ENCODE measurements around the gene TEF. TPM values are rescaled to one million over a fixed set of nuclear protein-coding genes. Genes with fewer than 3 reads are reported as not detected.

The TEF gene

DNA sequence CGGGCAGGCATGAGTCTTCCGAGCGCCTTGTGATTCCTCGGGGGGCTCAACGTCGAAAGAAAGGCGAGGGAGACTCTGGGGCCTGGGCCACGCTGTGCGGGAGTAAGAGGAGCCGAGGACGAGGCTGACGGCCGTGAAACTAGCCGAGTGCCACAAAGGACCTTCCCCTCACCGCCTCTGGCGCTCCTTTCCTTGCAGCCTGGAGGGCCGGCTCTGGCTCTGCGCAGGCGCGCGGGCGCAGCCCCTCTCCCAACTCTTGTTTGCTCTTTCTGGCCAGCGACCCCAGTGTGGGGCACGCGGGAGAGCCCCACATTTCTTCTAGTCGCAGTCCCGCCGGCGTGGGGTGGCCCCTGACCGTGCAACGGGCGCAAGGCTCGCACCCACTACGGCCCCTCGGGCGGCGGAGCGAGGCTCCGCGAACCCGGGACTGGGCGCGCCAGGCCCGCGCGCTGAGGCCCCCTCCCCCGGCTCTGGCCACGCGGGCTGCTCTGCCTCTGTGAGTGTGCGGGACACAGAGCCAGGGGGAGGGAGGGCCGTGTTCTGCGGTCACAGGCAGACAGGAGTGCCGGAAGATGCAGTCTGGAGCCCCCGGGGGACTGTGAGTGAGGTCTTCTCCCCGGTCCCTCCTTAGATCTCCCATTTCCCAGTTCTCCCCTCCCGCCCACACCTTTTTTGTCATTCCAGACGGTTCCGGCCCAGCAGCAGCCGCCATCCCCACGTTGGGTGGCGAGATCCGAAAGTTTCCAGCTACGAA, 65.9 kb downstream of the TEF start:
- peak overlapping the region; percentile 94 for H3K4me3 ChIP-seq (ENCODE audit: low read length)

DNA sequence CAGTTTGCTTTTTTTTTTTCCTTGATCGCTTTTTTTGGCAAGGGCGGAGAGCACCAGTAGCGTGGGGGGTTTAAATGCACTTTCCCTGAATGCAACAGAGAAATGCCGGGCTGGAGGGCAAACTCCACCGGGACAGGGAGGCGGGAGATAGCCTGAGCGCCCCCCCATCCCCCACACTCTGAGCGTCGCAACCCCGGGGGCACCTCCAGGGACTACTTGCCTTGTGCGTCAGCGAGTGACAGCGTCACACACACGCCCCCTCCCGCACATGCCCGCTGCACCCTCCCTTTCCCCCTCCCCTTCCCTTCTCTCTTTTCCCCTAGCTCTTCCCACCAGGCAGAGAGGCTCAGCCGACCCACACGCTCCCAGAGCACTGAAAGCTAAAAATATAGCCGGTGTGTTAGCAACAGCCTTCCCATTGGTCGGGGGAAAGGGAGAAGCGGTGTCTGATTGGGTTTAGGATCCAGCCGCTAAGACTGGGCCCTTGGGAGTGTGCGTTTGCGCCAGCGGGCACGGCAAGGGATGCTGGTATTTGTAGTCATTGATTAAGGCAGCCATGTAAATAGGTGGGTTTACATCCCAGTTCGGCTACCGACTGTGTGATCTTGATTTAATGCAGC, 66.6 kb downstream of the TEF start:
- H3K9ac ChIP-seq (ENCODE audit: low read depth, low read length), result peak overlapping the region; percentile 91
- H3K4me2 ChIP-seq (ENCODE audit: low read length), result peak overlapping the region; percentile 99
- H3K4me3 ChIP-seq (ENCODE audit: low read length), result peak overlapping the region; percentile 94

More for the DNA sequence above, 65.9 kb downstream of the TEF start:
- Histone ChIP-seq H3K4me1 (ENCODE audit: control insufficient read depth, insufficient read depth, low read length) (peaks cover 11% of the 10 kb centered on the region), H3K36me3 (ENCODE audit: insufficient read depth, low read length) (peaks cover 12% of the 10 kb centered on the region), H3K4me2 (ENCODE audit: low read length) (peak overlapping the region; percentile 99), H3K27me3 (ENCODE audit: control insufficient read depth, insufficient read depth, low read length) (no peaks in the 10 kb centered on the region), H3K9me3 (replicated peaks; ENCODE audit: low read length) (no peaks in the 10 kb centered on the region), H3K9ac (ENCODE audit: low read depth, low read length) (peak overlapping the region; percentile 91)

More for the DNA sequence above, 66.6 kb downstream of the TEF start:
- H3K27me3 ChIP-seq (ENCODE audit: control insufficient read depth, insufficient read depth, low read length), result no peaks in the 10 kb centered on the region
- H3K36me3 ChIP-seq (ENCODE audit: insufficient read depth, low read length), result peaks cover 5% of the 10 kb centered on the region
- no peaks in the 10 kb centered on the region for H3K9me3 ChIP-seq (replicated peaks; ENCODE audit: low read length)
- peaks cover 5% of the 10 kb centered on the region for H3K4me1 ChIP-seq (ENCODE audit: control insufficient read depth, insufficient read depth, low read length)

Small RNA genes within 50 kb of the gene (small RNA-seq; reads per million reads assigned to genes)
- not detected for gene RNU6-495P
